ENCODE measurements around the gene MAP4K2.

MAP4K2 gene

DNA sequence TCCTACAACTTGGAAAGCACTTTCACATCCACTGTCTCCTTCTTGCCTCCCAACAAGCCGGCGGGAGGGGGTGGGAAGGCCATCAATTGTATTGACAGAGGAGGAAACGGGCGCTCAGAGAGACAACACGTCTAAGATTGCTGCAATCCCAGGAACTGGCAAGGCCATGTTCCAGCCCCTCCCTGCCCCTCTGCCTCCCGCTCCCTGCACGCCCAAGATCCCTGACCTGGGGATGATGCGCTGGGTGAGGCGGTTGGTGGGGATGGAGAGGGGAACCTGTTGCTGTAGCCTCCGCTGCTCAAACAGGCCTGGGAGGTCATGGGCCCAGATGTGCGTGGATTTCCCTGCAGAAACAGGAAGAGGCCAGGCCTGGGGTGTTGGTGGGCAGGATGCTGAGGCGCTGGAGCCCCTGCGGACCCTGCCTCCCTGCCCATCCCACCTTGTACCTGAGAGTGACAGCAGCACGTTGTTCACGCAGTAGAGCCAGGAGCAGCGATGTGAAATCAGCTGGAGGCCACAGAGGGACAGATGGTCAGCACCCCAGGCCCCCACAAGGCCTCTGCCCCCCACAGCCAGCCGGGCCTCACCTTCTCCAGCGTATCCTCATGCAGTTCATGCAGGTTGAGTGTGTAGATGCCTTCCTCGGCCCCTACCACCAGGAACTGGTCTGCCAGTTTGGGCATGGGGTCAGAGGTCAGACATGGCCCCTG lies 6.8 kb downstream of the MAP4K2 start:
- Histone ChIP-seq H3K9me3 (replicated peaks; ENCODE audit: low read length) (no peaks in the 10 kb centered on the region), H3K27me3 (ENCODE audit: control insufficient read depth, insufficient read depth, low read length) (no peaks in the 10 kb centered on the region), H3K9ac (ENCODE audit: low read depth, low read length) (no peak overlapping the region), H3K4me2 (ENCODE audit: low read length) (no peak overlapping the region), H3K4me3 (ENCODE audit: low read length) (no peak overlapping the region), H3K36me3 (ENCODE audit: insufficient read depth, low read length) (no peaks in the 10 kb centered on the region), H3K4me1 (ENCODE audit: control insufficient read depth, insufficient read depth, low read length) (no peaks in the 10 kb centered on the region)

DNA sequence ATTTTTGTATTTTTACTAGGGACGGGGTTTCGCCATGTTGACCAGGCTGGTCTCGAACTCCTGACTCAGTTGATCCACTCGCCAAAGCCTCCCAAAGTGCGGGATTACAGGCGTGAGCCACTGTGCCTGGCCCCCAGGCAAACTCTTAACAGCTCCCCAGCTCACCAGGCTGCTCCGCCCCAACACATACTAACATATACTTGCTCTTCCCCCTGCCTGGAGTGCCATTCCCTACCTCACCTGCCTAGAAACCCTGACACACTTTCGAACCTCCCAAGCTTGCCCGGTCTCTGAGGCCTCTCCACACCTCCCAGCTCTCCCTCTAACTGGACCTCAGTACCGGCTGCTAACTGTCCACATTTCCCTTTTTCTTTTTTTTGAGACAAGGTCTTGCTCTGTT lies 8.5 kb downstream of the MAP4K2 start:
- Histone ChIP-seq H3K27me3 (ENCODE audit: control insufficient read depth, insufficient read depth, low read length) (no peaks in the 10 kb centered on the region), H3K4me2 (ENCODE audit: low read length) (no peak overlapping the region), H3K4me3 (ENCODE audit: low read length) (no peak overlapping the region), H3K36me3 (ENCODE audit: insufficient read depth, low read length) (no peaks in the 10 kb centered on the region), H3K4me1 (ENCODE audit: control insufficient read depth, insufficient read depth, low read length) (no peaks in the 10 kb centered on the region), H3K9me3 (replicated peaks; ENCODE audit: low read length) (no peaks in the 10 kb centered on the region), H3K9ac (ENCODE audit: low read depth, low read length) (no peak overlapping the region)

DNA sequence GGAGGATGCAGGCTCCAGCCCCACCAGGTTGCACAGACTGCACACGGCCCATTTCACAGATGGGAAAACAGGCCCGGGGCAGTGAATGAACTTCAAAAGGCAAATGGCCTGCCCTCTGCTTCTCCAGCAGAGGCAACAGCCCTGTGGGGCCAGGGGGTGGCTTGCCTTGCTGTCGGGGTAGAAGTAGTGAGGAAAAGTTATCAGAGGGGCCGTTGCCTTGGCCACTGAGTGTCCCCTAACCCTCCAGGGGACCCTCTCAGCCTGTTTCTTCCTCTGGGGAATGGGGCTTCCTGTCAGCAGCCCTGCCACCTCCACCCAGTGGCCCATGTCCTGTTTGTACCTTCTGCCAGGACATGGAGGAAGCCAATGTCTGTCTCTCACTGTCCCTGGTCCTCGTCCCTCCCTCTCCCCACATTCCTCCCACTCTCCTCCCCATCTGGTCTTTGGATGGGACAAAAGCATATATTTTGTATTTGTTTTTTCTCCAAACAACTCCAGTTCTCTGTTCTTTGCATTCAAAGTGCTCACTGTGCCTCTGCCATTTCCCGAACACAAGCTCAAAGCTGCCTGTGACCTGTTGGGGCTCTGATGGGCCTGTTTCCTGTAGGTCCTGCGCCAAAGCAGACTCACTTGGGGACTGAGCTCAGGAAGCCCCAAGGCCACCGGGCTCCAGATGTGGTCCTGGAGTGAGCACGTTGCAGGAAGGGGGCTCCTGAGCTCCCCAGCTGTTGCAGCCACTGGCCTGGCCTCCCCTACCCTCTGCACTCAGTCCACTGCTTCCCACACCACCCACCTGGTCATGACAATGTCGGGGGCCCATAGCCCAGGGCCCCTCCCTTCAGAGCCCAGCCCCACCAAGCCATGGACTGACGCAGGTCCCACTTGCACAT lies 9.5 kb downstream of the MAP4K2 start:
- Histone ChIP-seq H3K27me3 (ENCODE audit: control insufficient read depth, insufficient read depth, low read length) (no peaks in the 10 kb centered on the region), H3K4me1 (ENCODE audit: control insufficient read depth, insufficient read depth, low read length) (no peaks in the 10 kb centered on the region), H3K9ac (ENCODE audit: low read depth, low read length) (no peak overlapping the region), H3K4me2 (ENCODE audit: low read length) (no peak overlapping the region), H3K9me3 (replicated peaks; ENCODE audit: low read length) (no peaks in the 10 kb centered on the region), H3K36me3 (ENCODE audit: insufficient read depth, low read length) (no peaks in the 10 kb centered on the region), H3K4me3 (ENCODE audit: low read length) (no peak overlapping the region)

DNA sequence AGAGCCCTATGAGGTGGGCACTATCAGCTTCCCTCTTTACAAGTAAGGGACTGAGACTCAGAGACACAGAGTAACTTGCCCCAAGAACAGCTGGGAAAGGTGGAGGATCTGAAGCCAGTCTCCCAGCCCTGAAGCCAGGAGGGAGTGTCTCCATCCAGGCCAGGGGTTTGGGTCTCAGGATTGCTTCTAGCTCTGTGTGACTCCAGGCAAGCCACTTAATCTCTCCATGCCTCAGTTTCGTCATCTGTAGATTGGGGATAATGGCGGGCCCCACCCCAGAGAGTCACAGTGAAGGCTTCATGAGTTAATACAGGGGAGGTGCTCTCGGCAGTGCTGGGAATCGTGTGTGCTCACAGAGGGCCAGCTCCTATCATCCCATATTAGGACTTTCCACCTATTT lies 10.5 kb downstream of the MAP4K2 start:
- H3K9ac ChIP-seq (ENCODE audit: low read depth, low read length): no peak overlapping the region

DNA sequence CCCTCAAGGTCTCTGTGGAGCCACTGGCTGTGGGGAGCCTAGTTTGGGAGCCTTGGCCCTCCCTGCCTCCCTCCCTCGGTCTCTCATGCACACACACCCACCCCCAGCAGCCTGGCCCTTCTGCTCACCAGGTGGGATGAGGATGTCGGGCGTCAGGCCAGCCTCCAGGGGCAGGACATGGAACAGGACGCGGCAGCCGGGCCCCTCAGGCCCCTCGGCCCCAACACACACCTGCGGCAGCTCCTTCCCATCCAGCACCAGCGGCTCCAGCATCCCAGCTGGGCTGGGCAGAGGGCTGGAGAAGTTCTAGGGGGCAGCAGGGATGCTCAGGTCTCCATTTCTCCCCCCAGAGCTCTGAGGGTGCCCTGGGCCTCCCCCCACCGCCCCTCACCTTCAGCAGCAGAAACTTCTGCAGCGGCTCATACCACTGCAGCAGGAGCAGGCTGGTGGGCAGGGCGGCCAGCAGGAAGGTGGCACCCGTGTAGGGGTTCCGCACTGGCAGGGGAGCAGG lies 11.2 kb downstream of the MAP4K2 start:
- no peaks in the 10 kb centered on the region for H3K27me3 ChIP-seq (ENCODE audit: control insufficient read depth, insufficient read depth, low read length)
- no peaks in the 10 kb centered on the region for H3K9me3 ChIP-seq (replicated peaks; ENCODE audit: low read length)
- no peaks in the 10 kb centered on the region for H3K4me1 ChIP-seq (ENCODE audit: control insufficient read depth, insufficient read depth, low read length)
- H3K4me3 ChIP-seq (ENCODE audit: low read length): no peak overlapping the region
- no peak overlapping the region for H3K4me2 ChIP-seq (ENCODE audit: low read length)
- H3K9ac ChIP-seq (ENCODE audit: low read depth, low read length): no peak overlapping the region
- no peaks in the 10 kb centered on the region for H3K36me3 ChIP-seq (ENCODE audit: insufficient read depth, low read length)

More for the DNA sequence above, 10.5 kb downstream of the MAP4K2 start:
- Histone ChIP-seq H3K4me2 (ENCODE audit: low read length) (no peak overlapping the region), H3K4me1 (ENCODE audit: control insufficient read depth, insufficient read depth, low read length) (no peaks in the 10 kb centered on the region), H3K27me3 (ENCODE audit: control insufficient read depth, insufficient read depth, low read length) (no peaks in the 10 kb centered on the region), H3K36me3 (ENCODE audit: insufficient read depth, low read length) (no peaks in the 10 kb centered on the region), H3K9me3 (replicated peaks; ENCODE audit: low read length) (no peaks in the 10 kb centered on the region), H3K4me3 (ENCODE audit: low read length) (no peak overlapping the region)

- H3K36me3 ChIP-seq (ENCODE audit: insufficient read depth, low read length): no peaks in the 10 kb centered on the region
- H3K4me3 ChIP-seq (ENCODE audit: low read length): no peak overlapping the region
- no peaks in the 10 kb centered on the region for H3K27me3 ChIP-seq (ENCODE audit: control insufficient read depth, insufficient read depth, low read length)
- no peak overlapping the region for H3K9ac ChIP-seq (ENCODE audit: low read depth, low read length)
- no peak overlapping the region for H3K4me2 ChIP-seq (ENCODE audit: low read length)
- H3K9me3 ChIP-seq (replicated peaks; ENCODE audit: low read length): no peaks in the 10 kb centered on the region
- H3K4me1 ChIP-seq (ENCODE audit: control insufficient read depth, insufficient read depth, low read length): no peaks in the 10 kb centered on the region
Observed at GRCh38 chr11:64790205-64791095, 12.6 kb downstream of the MAP4K2 start.

DNA sequence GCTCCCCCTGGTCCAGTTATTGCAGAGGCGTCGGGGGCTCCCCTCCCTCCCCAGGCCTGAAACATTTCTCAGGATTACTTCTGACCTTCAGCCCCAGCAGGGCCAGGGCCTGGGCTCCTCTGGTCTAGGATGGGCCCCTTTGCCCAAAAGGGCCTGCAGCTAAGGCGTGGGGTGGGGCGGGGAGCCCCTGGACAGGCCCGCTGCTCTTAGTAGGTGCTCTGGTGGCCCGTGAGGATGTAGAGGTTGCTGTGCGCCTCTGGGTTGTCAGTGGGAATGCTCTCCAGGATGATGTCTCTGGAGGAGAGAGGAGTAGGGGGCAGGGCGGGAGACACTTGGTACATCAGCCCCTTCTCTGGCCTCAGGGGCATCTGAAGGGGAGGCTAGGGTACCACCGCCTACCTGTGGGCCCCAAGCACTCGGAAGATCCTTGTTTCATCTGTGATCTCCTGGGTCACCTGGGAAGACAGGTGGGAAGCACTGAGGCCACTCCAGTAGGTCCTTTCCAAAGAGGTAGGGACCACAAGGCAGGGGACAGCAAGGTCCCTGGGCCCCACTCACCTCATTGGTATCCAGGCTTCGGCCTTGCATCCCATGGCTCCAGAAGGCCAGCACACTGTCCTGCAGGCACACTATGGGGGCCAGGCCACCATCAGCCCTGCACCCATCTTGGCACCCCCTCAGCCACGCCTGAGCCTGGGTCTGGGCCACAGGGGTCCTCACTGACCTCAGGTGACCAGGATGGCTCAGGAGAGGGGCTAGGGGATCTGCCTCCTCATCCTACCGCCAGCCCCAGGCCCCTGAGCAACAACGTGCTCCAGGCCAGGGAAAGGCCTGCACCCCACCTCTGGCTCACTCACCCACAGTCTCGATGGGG lies 13.4 kb downstream of the MAP4K2 start:
- no peaks in the 10 kb centered on the region for H3K27me3 ChIP-seq (ENCODE audit: control insufficient read depth, insufficient read depth, low read length)
- no peak overlapping the region for H3K4me2 ChIP-seq (ENCODE audit: low read length)
- no peaks in the 10 kb centered on the region for H3K4me1 ChIP-seq (ENCODE audit: control insufficient read depth, insufficient read depth, low read length)
- no peak overlapping the region for H3K9ac ChIP-seq (ENCODE audit: low read depth, low read length)
- no peaks in the 10 kb centered on the region for H3K9me3 ChIP-seq (replicated peaks; ENCODE audit: low read length)
- no peak overlapping the region for H3K4me3 ChIP-seq (ENCODE audit: low read length)
- no peaks in the 10 kb centered on the region for H3K36me3 ChIP-seq (ENCODE audit: insufficient read depth, low read length)

GRCh38 chr11:64788321-64789215 lies 14.4 kb downstream of the MAP4K2 start:
- H3K4me1 ChIP-seq (ENCODE audit: control insufficient read depth, insufficient read depth, low read length): no peaks in the 10 kb centered on the region
- no peak overlapping the region for H3K4me3 ChIP-seq (ENCODE audit: low read length)
- H3K9ac ChIP-seq (ENCODE audit: low read depth, low read length): no peak overlapping the region
- H3K27me3 ChIP-seq (ENCODE audit: control insufficient read depth, insufficient read depth, low read length): no peaks in the 10 kb centered on the region
- H3K9me3 ChIP-seq (replicated peaks; ENCODE audit: low read length): no peaks in the 10 kb centered on the region
- no peak overlapping the region for H3K4me2 ChIP-seq (ENCODE audit: low read length)
- H3K36me3 ChIP-seq (ENCODE audit: insufficient read depth, low read length): no peaks in the 10 kb centered on the region

- Histone ChIP-seq H3K4me2 (ENCODE audit: low read length) (no peak overlapping the region), H3K4me3 (ENCODE audit: low read length) (no peak overlapping the region), H3K36me3 (ENCODE audit: insufficient read depth, low read length) (no peaks in the 10 kb centered on the region), H3K9me3 (replicated peaks; ENCODE audit: low read length) (no peaks in the 10 kb centered on the region), H3K9ac (ENCODE audit: low read depth, low read length) (no peak overlapping the region), H3K4me1 (ENCODE audit: control insufficient read depth, insufficient read depth, low read length) (no peaks in the 10 kb centered on the region), H3K27me3 (ENCODE audit: control insufficient read depth, insufficient read depth, low read length) (no peaks in the 10 kb centered on the region)
Observed at GRCh38 chr11:64787526-64788320, 15.3 kb downstream of the MAP4K2 start.

All from skeletal muscle satellite cell (primary cell).